HL-60 (cell line): ENCODE results near the gene REXO1.

Experiments
- DNase-seq, 2 experiments: peaks; one replicate each; pipeline ENCODE4 v3.0.0-alpha.2; 2010 to 2020; ENCODE audit warnings: low read depth in 1 of 2, low spot score in 1 of 2
- H3K27ac ChIP-seq: fragments of 250-450 bp; sonication (Bioruptor Pico); replicated peaks from 2 replicates; pipeline ENCODE4 v1.5.1; 2020; ENCODE audit warnings: mild to moderate bottlenecking, moderate library complexity
- H3K27me3 ChIP-seq: fragments of 250-450 bp; sonication (Bioruptor Pico); 2 replicates; pipeline ENCODE4 v1.5.1; 2021; ENCODE audit warnings: mild to moderate bottlenecking, moderate library complexity; ENCODE audit not compliant: insufficient read depth, poor library complexity, severe bottlenecking
- H3K4me3 ChIP-seq: replicated peaks from 2 replicates; pipeline ENCODE4 v1.5.1; 2011; ENCODE audit warnings: mild to moderate bottlenecking, control low read depth, low read length; ENCODE audit not compliant: insufficient read depth
- GABPA ChIP-seq: IDR thresholded peaks from 2 replicates; pipeline ENCODE4 v1.6.1; 2012; ENCODE audit warnings: low read depth
- POLR2AphosphoS5 ChIP-seq: IDR thresholded peaks from 2 replicates; pipeline ENCODE4 v1.6.1; 2012; ENCODE audit warnings: low read depth
- SPI1 ChIP-seq: IDR thresholded peaks from 2 replicates; pipeline ENCODE4 v1.6.1; 2012; ENCODE audit warnings: low read depth, mild to moderate bottlenecking, borderline replicate concordance
- TF ChIP-seq, protein P1 (sequence below): IDR thresholded peaks from one replicate; pipeline ENCODE4 v1.5.1; 2011; ENCODE audit warnings: low read length, control low read depth, inconsistent platforms; ENCODE audit not compliant: insufficient read depth
- TF ChIP-seq, protein P2 (sequence below): IDR thresholded peaks from 2 replicates; pipeline ENCODE4 v1.6.1; 2012; ENCODE audit warnings: low read depth; ENCODE audit not compliant: insufficient replicate concordance

The REXO1 gene

GRCh38 chr19:1841209-1841924 lies 6.9 kb downstream of the REXO1 start:
- no peak for DNase-seq
- no peaks in the 10 kb centered on the region for H3K27me3 ChIP-seq
- TF ChIP-seq SPI1: no peak
- TF ChIP-seq, protein P1, sequence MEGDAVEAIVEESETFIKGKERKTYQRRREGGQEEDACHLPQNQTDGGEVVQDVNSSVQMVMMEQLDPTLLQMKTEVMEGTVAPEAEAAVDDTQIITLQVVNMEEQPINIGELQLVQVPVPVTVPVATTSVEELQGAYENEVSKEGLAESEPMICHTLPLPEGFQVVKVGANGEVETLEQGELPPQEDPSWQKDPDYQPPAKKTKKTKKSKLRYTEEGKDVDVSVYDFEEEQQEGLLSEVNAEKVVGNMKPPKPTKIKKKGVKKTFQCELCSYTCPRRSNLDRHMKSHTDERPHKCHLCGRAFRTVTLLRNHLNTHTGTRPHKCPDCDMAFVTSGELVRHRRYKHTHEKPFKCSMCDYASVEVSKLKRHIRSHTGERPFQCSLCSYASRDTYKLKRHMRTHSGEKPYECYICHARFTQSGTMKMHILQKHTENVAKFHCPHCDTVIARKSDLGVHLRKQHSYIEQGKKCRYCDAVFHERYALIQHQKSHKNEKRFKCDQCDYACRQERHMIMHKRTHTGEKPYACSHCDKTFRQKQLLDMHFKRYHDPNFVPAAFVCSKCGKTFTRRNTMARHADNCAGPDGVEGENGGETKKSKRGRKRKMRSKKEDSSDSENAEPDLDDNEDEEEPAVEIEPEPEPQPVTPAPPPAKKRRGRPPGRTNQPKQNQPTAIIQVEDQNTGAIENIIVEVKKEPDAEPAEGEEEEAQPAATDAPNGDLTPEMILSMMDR: no peak
- TF ChIP-seq GABPA: no peak
- TF ChIP-seq, protein P2, sequence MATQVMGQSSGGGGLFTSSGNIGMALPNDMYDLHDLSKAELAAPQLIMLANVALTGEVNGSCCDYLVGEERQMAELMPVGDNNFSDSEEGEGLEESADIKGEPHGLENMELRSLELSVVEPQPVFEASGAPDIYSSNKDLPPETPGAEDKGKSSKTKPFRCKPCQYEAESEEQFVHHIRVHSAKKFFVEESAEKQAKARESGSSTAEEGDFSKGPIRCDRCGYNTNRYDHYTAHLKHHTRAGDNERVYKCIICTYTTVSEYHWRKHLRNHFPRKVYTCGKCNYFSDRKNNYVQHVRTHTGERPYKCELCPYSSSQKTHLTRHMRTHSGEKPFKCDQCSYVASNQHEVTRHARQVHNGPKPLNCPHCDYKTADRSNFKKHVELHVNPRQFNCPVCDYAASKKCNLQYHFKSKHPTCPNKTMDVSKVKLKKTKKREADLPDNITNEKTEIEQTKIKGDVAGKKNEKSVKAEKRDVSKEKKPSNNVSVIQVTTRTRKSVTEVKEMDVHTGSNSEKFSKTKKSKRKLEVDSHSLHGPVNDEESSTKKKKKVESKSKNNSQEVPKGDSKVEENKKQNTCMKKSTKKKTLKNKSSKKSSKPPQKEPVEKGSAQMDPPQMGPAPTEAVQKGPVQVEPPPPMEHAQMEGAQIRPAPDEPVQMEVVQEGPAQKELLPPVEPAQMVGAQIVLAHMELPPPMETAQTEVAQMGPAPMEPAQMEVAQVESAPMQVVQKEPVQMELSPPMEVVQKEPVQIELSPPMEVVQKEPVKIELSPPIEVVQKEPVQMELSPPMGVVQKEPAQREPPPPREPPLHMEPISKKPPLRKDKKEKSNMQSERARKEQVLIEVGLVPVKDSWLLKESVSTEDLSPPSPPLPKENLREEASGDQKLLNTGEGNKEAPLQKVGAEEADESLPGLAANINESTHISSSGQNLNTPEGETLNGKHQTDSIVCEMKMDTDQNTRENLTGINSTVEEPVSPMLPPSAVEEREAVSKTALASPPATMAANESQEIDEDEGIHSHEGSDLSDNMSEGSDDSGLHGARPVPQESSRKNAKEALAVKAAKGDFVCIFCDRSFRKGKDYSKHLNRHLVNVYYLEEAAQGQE: no peak
- TF ChIP-seq POLR2AphosphoS5: no peak
- no peak overlapping the region for H3K4me3 ChIP-seq
- H3K27ac ChIP-seq: peak overlapping the region; percentile 34; the same call in 1 of the 2 replicates

DNA sequence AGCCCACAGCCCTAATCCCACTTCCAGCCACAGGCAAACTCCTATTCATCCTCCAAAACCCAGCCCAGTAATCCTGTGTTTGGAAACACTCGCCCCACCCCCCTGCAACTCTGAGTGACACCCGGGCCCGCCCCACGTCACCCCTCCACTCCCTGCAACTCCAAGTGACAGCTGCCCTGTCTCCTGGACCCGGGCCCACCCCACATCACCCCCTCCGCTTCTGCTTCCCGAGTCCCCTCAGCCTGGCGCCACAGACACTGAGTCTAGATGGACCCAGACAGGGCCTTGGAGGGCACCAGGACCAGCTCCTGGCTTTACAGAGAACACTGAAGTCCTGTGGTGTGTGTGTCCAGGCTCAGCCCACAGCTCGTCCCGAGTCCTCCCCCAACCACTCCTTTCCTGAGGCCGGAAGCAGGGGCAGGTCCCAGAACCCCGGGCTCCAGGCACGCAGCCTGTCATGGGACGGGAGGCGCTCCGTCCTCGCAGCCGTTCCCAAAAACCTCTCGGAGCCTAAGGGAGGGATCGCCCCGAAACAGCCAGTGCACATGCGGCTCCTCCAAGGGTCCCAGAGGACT lies 7.7 kb downstream of the REXO1 start:
- Histone ChIP-seq H3K4me3 (no peak overlapping the region), H3K27me3 (no peaks in the 10 kb centered on the region), H3K27ac (peak overlapping the region; percentile 34; the same call in 1 of the 2 replicates)
- no peak for TF ChIP-seq SPI1
- TF ChIP-seq GABPA: no peak
- TF ChIP-seq, protein P1: no peak
- no peak for TF ChIP-seq POLR2AphosphoS5
- TF ChIP-seq, protein P2: no peak
- no peak for DNase-seq

- no peak overlapping the region; the same call in 1 of the 2 replicates for H3K27ac ChIP-seq
- peak in 1 of 2 experiments; percentile 54 for DNase-seq
- no peaks in the 10 kb centered on the region for H3K27me3 ChIP-seq
- H3K4me3 ChIP-seq: no peak overlapping the region
- TF ChIP-seq SPI1: peak; percentile 88
- TF ChIP-seq POLR2AphosphoS5: 0 out of 2 replicates have a peak, but pooled peaks have one; percentile 25
- TF ChIP-seq, protein P2: no peak
Measured at GRCh38 chr19:1839658-1840540, 8.4 kb downstream of the REXO1 start.
